Tibial artery (tissue), 4 donors: ENCODE results near the gene PMPCA.

Experiments used
- DNase-seq, 2 donors: peaks; one replicate each; pipeline ENCODE4 v3.0.0-alpha.2; 2019
- H3K27ac ChIP-seq, 2 donors: fragments of 200-600 bp; sonication (generic) in 1 of 2; 1 replicate in 1 of 2; 2 replicates in 1 of 2; pipeline ENCODE4 v1.5.1; 2018 to 2019; ENCODE audit warnings: mild to moderate bottlenecking in 1 of 2
- H3K27me3 ChIP-seq, 2 donors: fragments of 200-600 bp; sonication (generic) in 1 of 2; one replicate each; pipeline versions ENCODE4 v1.5.1 to v1.6.0; 2016 to 2019
- H3K36me3 ChIP-seq, 3 donors: fragments of 200-600 bp; sonication (generic) in 2 of 3; one replicate each; pipeline ENCODE4 v1.5.1; 2016 to 2019; ENCODE audit warnings: mild to moderate bottlenecking in 2 of 3
- H3K4me1 ChIP-seq, 4 donors: fragments of 200-600 bp; sonication (generic) in 2 of 4; 1 replicate in 3 of 4; 2 replicates in 1 of 4; pipeline ENCODE4 v1.5.1; 2016 to 2019
- H3K4me3 ChIP-seq, 2 donors: fragments of 200-600 bp; sonication (generic) in 1 of 2; 1 replicate in 1 of 2; 2 replicates in 1 of 2; pipeline ENCODE4 v1.5.1; 2018 to 2019; ENCODE audit warnings: mild to moderate bottlenecking in 2 of 2
- H3K9me3 ChIP-seq, 3 donors: fragments of 200-600 bp; sonication (generic) in 1 of 3; one replicate each; pipeline ENCODE4 v1.5.1; 2016 to 2019
- intact Hi-C: fragments of 100-400 bp; cut with DNase I; formaldehyde crosslinking; loops from one replicate; pipeline ENCODE4 v1.15.0; 2023; ENCODE audit warnings: low total_unique reads
- TF ChIP-seq, protein P1 (sequence below), 2 experiments: fragments of 200-600 bp in 1 of 2; fragments of 450-650 bp in 1 of 2; IDR thresholded peaks; one replicate each; pipeline ENCODE4 v1.5.1; 2017 to 2019; ENCODE audit warnings: antibody characterized with exemption in 2 of 2, mild to moderate bottlenecking in 1 of 2, moderate library complexity in 1 of 2

The PMPCA gene

DNA sequence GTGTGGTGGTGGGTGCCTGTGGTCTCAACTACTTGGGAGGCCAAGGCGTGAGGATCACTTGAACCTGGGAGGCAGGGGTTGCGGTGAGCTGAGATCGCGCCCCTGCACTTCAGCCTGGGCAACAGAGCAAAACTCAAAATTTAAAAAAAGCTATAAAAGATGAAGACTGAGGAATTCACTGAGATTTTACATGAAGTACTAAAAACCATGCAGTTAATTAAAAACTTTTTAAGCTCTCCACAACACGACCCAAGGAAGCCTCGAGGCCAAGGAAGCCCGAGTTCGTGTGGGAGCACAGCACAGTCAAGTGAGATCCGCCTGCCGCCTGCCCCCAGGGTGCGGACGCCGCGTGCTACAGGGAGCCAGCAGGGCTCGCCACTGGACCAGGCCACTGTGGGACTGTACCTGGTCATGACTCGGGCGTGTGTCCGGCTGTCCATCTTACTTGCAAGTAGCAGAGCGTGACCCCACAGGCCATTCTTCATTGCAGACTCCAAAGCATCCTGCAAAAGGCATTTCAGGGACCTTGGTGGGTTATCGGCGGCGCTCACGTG, 50.4 kb downstream of the PMPCA start:
- intact Hi-C loops = no loop called here
- H3K4me1 ChIP-seq = no peaks in the 10 kb centered on the region
- TF ChIP-seq, protein P1, sequence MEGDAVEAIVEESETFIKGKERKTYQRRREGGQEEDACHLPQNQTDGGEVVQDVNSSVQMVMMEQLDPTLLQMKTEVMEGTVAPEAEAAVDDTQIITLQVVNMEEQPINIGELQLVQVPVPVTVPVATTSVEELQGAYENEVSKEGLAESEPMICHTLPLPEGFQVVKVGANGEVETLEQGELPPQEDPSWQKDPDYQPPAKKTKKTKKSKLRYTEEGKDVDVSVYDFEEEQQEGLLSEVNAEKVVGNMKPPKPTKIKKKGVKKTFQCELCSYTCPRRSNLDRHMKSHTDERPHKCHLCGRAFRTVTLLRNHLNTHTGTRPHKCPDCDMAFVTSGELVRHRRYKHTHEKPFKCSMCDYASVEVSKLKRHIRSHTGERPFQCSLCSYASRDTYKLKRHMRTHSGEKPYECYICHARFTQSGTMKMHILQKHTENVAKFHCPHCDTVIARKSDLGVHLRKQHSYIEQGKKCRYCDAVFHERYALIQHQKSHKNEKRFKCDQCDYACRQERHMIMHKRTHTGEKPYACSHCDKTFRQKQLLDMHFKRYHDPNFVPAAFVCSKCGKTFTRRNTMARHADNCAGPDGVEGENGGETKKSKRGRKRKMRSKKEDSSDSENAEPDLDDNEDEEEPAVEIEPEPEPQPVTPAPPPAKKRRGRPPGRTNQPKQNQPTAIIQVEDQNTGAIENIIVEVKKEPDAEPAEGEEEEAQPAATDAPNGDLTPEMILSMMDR (IDR thresholded peaks at IDR 0.05) = no peak
- DNase-seq = no peak
- no peaks in the 10 kb centered on the region for H3K27me3 ChIP-seq
- no peak overlapping the region for H3K27ac ChIP-seq
- H3K36me3 ChIP-seq = peaks cover 97 to 100% (median 98%) of the 10 kb centered on the region in 3 donors
- H3K9me3 ChIP-seq = no peaks in the 10 kb centered on the region
- H3K4me3 ChIP-seq = no peak overlapping the region

GRCh38 chr9:136462664-136463063, 52.2 kb downstream of the PMPCA start:
- no peak for DNase-seq
- Histone ChIP-seq H3K4me1 (no peaks in the 10 kb centered on the region), H3K27me3 (no peaks in the 10 kb centered on the region), H3K4me3 (no peak overlapping the region), H3K9me3 (no peaks in the 10 kb centered on the region), H3K27ac (no peak overlapping the region), H3K36me3 (peaks cover 97 to 100% (median 98%) of the 10 kb centered on the region in 3 donors)
- intact Hi-C loops = no loop called here
- TF ChIP-seq, protein P1 (IDR thresholded peaks at IDR 0.05) = no peak

DNA sequence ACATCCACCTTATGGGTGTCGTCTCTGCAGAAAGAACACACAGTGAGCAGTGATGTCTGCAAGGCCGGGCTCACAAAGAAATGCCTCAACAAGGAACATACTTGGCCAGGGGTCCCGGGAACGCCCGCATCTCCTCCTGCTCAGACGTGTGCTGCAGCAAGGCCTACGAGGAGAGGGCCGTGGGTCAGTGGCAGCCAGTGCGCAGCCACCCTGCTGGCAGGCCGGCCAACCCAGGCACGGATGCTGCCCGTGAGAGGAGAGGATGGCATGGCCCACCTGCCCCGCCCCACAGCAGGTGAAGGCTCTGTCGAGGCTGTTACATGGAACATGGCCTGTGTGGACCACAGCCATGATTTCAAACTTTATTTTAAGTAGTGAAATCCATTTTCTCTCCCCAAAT, 53.1 kb downstream of the PMPCA start:
- intact Hi-C loops = no loop called here
- DNase-seq = no peak
- TF ChIP-seq, protein P1 (IDR thresholded peaks at IDR 0.05) = no peak
- Histone ChIP-seq H3K36me3 (peaks cover 97 to 99% (median 97%) of the 10 kb centered on the region in 3 donors), H3K27me3 (no peaks in the 10 kb centered on the region), H3K27ac (no peak overlapping the region), H3K4me1 (no peaks in the 10 kb centered on the region), H3K9me3 (no peaks in the 10 kb centered on the region), H3K4me3 (no peak overlapping the region)

GRCh38 chr9:136464241-136464640, 53.8 kb downstream of the PMPCA start:
- H3K4me3 ChIP-seq = no peak overlapping the region
- intact Hi-C loops = no loop called here
- no peaks in the 10 kb centered on the region for H3K4me1 ChIP-seq
- H3K9me3 ChIP-seq = no peaks in the 10 kb centered on the region
- H3K27me3 ChIP-seq = no peaks in the 10 kb centered on the region
- no peak for DNase-seq
- TF ChIP-seq, protein P1 (IDR thresholded peaks at IDR 0.05) = no peak
- no peak overlapping the region for H3K27ac ChIP-seq
- H3K36me3 ChIP-seq = peaks cover 93 to 99% (median 97%) of the 10 kb centered on the region in 3 donors

GRCh38 chr9:136465500-136466154, 55.2 kb downstream of the PMPCA start:
- intact Hi-C loops = no loop called here
- Histone ChIP-seq H3K27me3 (no peaks in the 10 kb centered on the region), H3K36me3 (peaks cover 93 to 99% (median 99%) of the 10 kb centered on the region in 3 donors), H3K4me1 (peaks cover 0 to 9% (median 0%) of the 10 kb centered on the region in 4 donors), H3K27ac (no peak overlapping the region), H3K9me3 (no peaks in the 10 kb centered on the region), H3K4me3 (no peak overlapping the region)
- TF ChIP-seq, protein P1 (IDR thresholded peaks at IDR 0.05) = no peak
- DNase-seq = no peak
